SJSA1 (cell line): Measurements from ENCODE around the gene PATL2. TPM values are rescaled to one million over a fixed set of nuclear protein-coding genes. Genes with fewer than 3 reads are reported as not detected.

Experiments
- DNase-seq, 2 experiments: peaks; one replicate each; pipeline ENCODE4 v3.0.0-alpha.2; 2015 to 2020; ENCODE audit warnings: low spot score in 2 of 2, low read depth in 1 of 2
- H3K27ac ChIP-seq: fragments of 250-450 bp; sonication (Bioruptor Pico); 2 replicates; pipeline ENCODE4 v1.5.1; 2020; ENCODE audit warnings: mild to moderate bottlenecking, moderate library complexity
- H3K27me3 ChIP-seq: fragments of 250-450 bp; sonication (Bioruptor Pico); replicated peaks from 2 replicates; pipeline ENCODE4 v1.5.1; 2020; ENCODE audit warnings: mild to moderate bottlenecking, moderate library complexity
- H3K36me3 ChIP-seq: fragments of 250-450 bp; sonication (Bioruptor Pico); 2 replicates; pipeline ENCODE4 v1.5.1; 2020; ENCODE audit warnings: mild to moderate bottlenecking
- H3K4me1 ChIP-seq: fragments of 250-450 bp; sonication (Bioruptor Pico); replicated peaks from 2 replicates; pipeline ENCODE4 v1.6.1; 2021; ENCODE audit warnings: mild to moderate bottlenecking
- H3K4me3 ChIP-seq: fragments of 250-450 bp; sonication (Bioruptor Pico); 2 replicates; pipeline ENCODE4 v1.5.1; 2020; ENCODE audit warnings: mild to moderate bottlenecking
- H3K9me3 ChIP-seq: fragments of 250-450 bp; sonication (Bioruptor Pico); replicated peaks from 2 replicates; pipeline ENCODE4 v1.5.1; 2020; ENCODE audit warnings: mild to moderate bottlenecking
- total RNA-seq: library from RNA; depleted of rRNA; stranded (reverse); fragments of >200 nt; shearing (Covaris generic); gene quantifications from 2 replicates; pipeline ENCODE4 v1.2.3, GENCODE V29; 2014; rRNA removed

Gene PATL2
- total RNA-seq, 1 experiment from 2014 or later, result 0.29 TPM

DNA sequence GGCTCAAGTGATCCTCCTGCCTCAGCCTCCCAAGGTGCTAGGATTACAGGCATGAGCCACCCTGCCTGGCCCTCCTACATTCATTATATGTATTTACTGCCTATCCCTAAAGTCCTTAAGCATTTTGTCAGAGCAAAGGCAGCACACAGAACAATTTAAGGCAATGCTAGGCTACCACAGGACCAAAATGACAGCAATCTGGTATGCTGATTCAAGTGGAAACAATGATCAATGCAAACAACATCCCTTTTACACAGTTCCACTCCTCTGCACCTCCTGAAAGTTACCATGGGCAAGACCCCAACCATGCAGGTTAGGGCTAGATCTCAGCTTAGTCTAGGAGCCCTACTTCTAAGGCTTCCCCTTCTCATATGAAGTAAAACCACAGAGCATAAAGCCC, 87.9 kb downstream of the PATL2 start:
- Histone ChIP-seq H3K27me3 (no peaks in the 10 kb centered on the region), H3K27ac (no peak overlapping the region), H3K4me1 (no peaks in the 10 kb centered on the region), H3K36me3 (peaks cover 70% of the 10 kb centered on the region), H3K4me3 (no peak overlapping the region), H3K9me3 (no peaks in the 10 kb centered on the region)
- DNase-seq, result no peak

DNA sequence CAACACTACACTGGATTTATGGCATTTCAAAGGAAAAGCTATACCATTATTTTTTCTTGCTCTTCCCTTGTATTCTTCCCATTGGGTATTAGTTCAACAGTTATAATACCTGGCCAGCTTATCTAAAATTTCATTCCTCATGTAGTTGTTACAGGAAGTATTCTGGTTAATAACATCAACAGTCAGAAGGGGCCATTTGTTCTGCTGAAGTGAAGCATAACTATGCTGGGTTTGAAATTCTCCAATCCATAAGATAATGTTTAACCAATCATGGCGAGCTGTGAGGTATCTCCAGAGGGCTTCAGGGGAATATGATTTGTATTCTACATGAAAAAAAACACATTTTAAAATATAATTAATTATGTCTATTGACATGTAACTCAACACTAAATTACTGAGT, 91.0 kb downstream of the PATL2 start:
- Histone ChIP-seq H3K27me3 (no peaks in the 10 kb centered on the region), H3K36me3 (peaks cover 60% of the 10 kb centered on the region), H3K4me1 (no peaks in the 10 kb centered on the region), H3K4me3 (no peak overlapping the region), H3K9me3 (no peaks in the 10 kb centered on the region), H3K27ac (no peak overlapping the region)
- DNase-seq, result no peak

DNA sequence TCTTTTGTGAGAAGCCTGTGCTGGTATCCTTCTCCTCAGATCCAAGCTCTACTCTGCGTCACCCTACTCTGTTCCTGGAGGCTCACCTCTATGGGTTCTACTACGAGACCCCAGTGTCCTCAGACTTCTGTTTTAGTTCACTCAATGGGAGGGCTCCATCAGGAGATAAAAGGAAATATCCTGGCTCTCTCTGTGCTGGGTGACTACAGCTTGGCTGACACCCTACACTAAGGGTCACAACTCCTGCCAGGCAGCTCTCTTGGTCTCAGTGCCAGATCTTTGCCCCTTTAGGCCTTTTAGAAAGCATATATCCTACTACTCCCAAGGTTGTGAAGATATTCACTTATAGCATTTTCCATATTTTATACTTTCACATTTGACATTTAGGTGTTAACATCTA, 94.1 kb downstream of the PATL2 start:
- DNase-seq, result no peak
- H3K4me3 ChIP-seq, result no peak overlapping the region
- no peak overlapping the region for H3K27ac ChIP-seq
- H3K36me3 ChIP-seq, result peaks cover 65% of the 10 kb centered on the region
- H3K4me1 ChIP-seq, result no peaks in the 10 kb centered on the region
- H3K27me3 ChIP-seq, result no peaks in the 10 kb centered on the region
- no peaks in the 10 kb centered on the region for H3K9me3 ChIP-seq

Other genes starting within 250 kb of the PATL2 start
- 61.6 and 66.4 TPM in 2 replicates for gene EIF3J, start 174.2 kb downstream of the PATL2 start, total RNA-seq
- 28.9 and 36.8 TPM in 2 replicates for gene SPG11, start 47.7 kb downstream of the PATL2 start, total RNA-seq
- 7,277 and 7,743 TPM in 2 replicates for gene B2M, start 194 bp upstream of the PATL2 start, total RNA-seq
- gene TRIM69, start 25.2 kb upstream of the PATL2 start, total RNA-seq, result 9.1 and 10.9 TPM in 2 replicates
- gene TERB2, start 245.4 kb upstream of the PATL2 start, total RNA-seq, result not detected in 2 replicates